Uterus (tissue), 4 donors: ENCODE data around the gene LINS1. TPM values are rescaled to one million over a fixed set of nuclear protein-coding genes. Genes with fewer than 3 reads are reported as not detected.

Source experiments
- DNase-seq, 2 donors: peaks; one replicate each; pipeline ENCODE4 v3.0.0-alpha.2; 2019 to 2020
- H3K27ac ChIP-seq, 2 donors: fragments of 200-600 bp; sonication (generic); 1 replicate in 1 of 2; 2 replicates in 1 of 2; pipeline ENCODE4 v1.5.1; 2016 to 2018
- H3K27me3 ChIP-seq, 2 donors: fragments of 200-600 bp; sonication (generic); one replicate each; pipeline ENCODE4 v1.5.1; 2018 to 2019; ENCODE audit warnings: control low read depth in 1 of 2
- H3K36me3 ChIP-seq, 2 donors: fragments of 200-600 bp; sonication (generic); one replicate each; pipeline ENCODE4 v1.5.1; 2019; ENCODE audit warnings: control low read depth in 1 of 2
- H3K4me1 ChIP-seq, 2 donors: fragments of 200-600 bp; sonication (generic); one replicate each; pipeline ENCODE4 v1.5.1; 2018 to 2019; ENCODE audit warnings: control low read depth in 1 of 2
- H3K4me3 ChIP-seq, 2 donors: fragments of 200-600 bp; sonication (generic); 1 replicate in 1 of 2; 2 replicates in 1 of 2; pipeline ENCODE4 v1.5.1; 2018 to 2019; ENCODE audit warnings: mild to moderate bottlenecking in 1 of 2
- H3K9me3 ChIP-seq, 2 donors: fragments of 200-600 bp; sonication (generic); one replicate each; pipeline ENCODE4 v1.5.1; 2019; ENCODE audit warnings: control low read depth in 1 of 2
- POLR2A ChIP-seq, 2 donors: fragments of 450-650 bp; IDR thresholded peaks; one replicate each; pipeline ENCODE4 v1.6.1; 2016; ENCODE audit warnings: antibody characterized with exemption in 2 of 2, mild to moderate bottlenecking in 1 of 2, moderate library complexity in 1 of 2
- intact Hi-C: fragments of 100-400 bp; cut with DNase I; formaldehyde crosslinking; loops from one replicate; pipeline ENCODE4 v1.15.1; 2023; ENCODE audit warnings: low total_unique reads
- total RNA-seq, 4 donors: library from RNA; depleted of rRNA in 3 of 4; stranded (reverse); fragments of >200 nt in 3 of 4; gene quantifications; one replicate each; pipeline versions ENCODE4 v1.1.0 to v1.2.4, GENCODE V29; 2014 to 2023
- TF ChIP-seq, protein P1 (sequence below), 4 experiments: fragments of 200-600 bp in 2 of 4; fragments of 450-650 bp in 2 of 4; sonication (generic) in 2 of 4; IDR thresholded peaks; one replicate each; pipeline ENCODE4 v1.5.1; 2016 to 2019; ENCODE audit warnings: antibody characterized with exemption in 4 of 4, mild to moderate bottlenecking in 2 of 4, moderate library complexity in 1 of 4
- donor health status: DM: yes; HTN: yes; CAD: no.

LINS1 gene
- total RNA-seq, 4 donors from 2014 or later = 17.4 to 108 (median 52.8) TPM

DNA sequence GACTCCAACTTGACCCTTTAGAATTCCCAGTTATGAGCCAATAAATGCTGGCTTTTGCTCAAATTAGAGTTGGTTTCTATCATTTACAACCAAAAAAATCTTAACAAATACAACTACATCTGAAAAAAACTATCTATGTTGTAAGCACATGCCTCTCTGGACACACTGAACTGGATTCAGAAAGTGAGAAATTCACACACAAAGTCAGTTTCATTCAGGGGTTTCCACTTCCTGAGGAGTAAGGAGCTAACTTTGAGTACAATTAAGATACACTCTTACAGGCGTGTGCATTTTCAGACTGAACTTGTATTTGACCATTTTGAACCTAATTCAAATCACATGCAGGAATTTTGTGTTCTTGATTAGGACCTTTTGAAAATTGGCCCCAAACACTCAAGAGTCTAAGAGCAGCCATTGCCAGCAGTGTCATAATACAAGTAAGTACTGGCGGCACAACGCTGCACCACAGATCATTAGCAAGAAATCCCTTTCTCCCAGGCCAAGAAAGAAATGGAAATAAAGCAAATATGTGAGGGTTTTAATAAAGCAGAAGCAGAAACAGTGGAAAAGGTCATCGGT, 31.2 kb downstream of the LINS1 start:
- intact Hi-C loops = loop anchor here (5.0 kb wide), 1 partner anchor 219 kb away; no protein-coding TSS in a partner anchor
- H3K36me3 ChIP-seq = no peaks in the 10 kb centered on the region
- TF ChIP-seq, protein P1, sequence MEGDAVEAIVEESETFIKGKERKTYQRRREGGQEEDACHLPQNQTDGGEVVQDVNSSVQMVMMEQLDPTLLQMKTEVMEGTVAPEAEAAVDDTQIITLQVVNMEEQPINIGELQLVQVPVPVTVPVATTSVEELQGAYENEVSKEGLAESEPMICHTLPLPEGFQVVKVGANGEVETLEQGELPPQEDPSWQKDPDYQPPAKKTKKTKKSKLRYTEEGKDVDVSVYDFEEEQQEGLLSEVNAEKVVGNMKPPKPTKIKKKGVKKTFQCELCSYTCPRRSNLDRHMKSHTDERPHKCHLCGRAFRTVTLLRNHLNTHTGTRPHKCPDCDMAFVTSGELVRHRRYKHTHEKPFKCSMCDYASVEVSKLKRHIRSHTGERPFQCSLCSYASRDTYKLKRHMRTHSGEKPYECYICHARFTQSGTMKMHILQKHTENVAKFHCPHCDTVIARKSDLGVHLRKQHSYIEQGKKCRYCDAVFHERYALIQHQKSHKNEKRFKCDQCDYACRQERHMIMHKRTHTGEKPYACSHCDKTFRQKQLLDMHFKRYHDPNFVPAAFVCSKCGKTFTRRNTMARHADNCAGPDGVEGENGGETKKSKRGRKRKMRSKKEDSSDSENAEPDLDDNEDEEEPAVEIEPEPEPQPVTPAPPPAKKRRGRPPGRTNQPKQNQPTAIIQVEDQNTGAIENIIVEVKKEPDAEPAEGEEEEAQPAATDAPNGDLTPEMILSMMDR (IDR thresholded peaks at IDR 0.05) = no peak
- TF ChIP-seq POLR2A (IDR thresholded peaks at IDR 0.05) = no peak

DNA sequence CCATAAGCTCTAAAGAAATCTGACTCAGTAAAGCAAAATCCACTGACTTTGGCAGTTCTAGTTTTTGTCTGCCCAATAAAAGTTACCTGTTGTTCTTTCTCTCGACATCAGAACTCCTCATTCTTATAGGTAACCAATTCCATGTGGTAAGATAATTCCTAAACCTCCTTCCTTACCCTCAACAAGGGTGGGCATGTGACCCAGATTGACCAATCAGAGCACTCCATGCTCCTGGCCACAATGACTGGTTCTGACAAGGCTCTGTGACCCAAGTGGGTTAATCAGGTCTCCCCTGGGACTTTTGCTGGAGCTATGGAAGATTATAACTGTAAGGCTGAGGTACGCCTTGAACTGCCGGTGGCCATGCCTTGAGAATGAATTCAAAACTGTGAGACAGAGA, 31.7 kb downstream of the LINS1 start:
- TF ChIP-seq, protein P1 (IDR thresholded peaks at IDR 0.05) = no peak
- no peak for TF ChIP-seq POLR2A (IDR thresholded peaks at IDR 0.05)
- no peak for DNase-seq
- H3K9me3 ChIP-seq = no peaks in the 10 kb centered on the region
- intact Hi-C loops = loop anchor here (5.0 kb wide), 1 partner anchor 218 kb away; no protein-coding TSS in a partner anchor
- no peaks in the 10 kb centered on the region for H3K27me3 ChIP-seq
- H3K4me1 ChIP-seq = no peaks in the 10 kb centered on the region
- H3K4me3 ChIP-seq = no peak overlapping the region
- no peaks in the 10 kb centered on the region for H3K36me3 ChIP-seq
- no peak overlapping the region for H3K27ac ChIP-seq

More for the DNA sequence above, 31.2 kb downstream of the LINS1 start:
- no peaks in the 10 kb centered on the region for H3K4me1 ChIP-seq
- H3K9me3 ChIP-seq = no peaks in the 10 kb centered on the region
- DNase-seq = no peak
- no peak overlapping the region for H3K27ac ChIP-seq
- H3K4me3 ChIP-seq = no peak overlapping the region
- H3K27me3 ChIP-seq = no peaks in the 10 kb centered on the region

DNA sequence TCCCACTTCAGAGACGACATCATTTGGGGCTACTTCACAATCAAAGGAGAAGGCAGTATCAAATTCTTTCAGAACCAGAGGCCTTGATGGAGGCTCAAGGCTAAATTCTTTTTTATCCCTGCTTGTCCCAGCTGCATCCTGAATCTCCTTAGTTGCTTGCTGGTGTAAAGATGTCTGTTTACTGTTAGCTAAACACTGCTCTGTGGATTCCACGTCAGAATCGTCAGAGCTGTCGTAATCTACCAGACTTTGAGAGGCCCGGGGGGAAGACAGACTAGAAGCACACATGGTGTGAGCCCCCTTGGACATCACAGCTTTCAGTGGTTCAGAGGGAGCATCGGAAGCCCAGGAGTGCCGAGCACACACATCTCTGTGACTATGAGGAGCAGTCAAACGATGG, 32.6 kb downstream of the LINS1 start:
- Histone ChIP-seq H3K36me3 (no peaks in the 10 kb centered on the region), H3K27ac (no peak overlapping the region), H3K4me1 (no peaks in the 10 kb centered on the region), H3K27me3 (no peaks in the 10 kb centered on the region), H3K4me3 (no peak overlapping the region), H3K9me3 (no peaks in the 10 kb centered on the region)
- no peak for TF ChIP-seq POLR2A (IDR thresholded peaks at IDR 0.05)
- TF ChIP-seq, protein P1 (IDR thresholded peaks at IDR 0.05) = no peak
- intact Hi-C loops = no loop called here
- no peak for DNase-seq

DNA sequence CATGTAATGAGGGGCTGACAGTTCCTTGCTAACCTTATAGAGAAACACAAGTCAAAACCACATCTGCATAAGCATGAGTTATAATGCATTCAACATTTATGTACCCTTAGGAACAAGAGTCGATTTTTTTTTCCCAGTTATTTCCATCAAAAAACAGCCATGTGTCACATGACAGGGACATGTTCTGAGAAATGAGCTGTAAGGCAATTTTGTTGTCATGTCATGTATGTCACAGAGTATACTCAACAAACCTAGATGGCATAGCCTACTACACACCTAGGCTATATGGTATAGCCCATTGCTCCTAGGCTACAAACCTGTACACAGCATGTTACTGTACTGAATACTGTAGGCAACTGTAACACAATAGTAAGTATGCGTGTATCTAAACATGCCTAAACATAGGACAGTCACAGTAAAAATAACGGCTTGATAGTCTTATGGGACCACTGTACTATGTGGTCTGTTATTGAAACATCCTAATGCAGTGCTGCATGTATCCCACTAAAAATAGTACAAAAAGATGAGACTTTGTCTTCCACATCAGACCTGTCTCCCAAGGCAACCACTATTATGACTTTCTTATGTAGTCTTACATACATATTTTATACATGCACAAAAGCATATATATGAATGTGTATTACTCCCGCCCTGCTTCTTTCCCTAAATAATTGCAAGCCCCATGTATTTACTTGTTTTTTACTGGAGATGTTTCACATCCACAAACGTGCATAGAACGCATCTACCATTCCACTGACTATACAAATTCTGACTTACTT, 34.9 kb downstream of the LINS1 start:
- intact Hi-C loops = no loop called here

More for the DNA sequence above, 34.9 kb downstream of the LINS1 start:
- H3K27ac ChIP-seq = no peak overlapping the region
- H3K36me3 ChIP-seq = no peaks in the 10 kb centered on the region
- H3K4me3 ChIP-seq = no peak overlapping the region
- DNase-seq = no peak
- H3K27me3 ChIP-seq = no peaks in the 10 kb centered on the region
- H3K4me1 ChIP-seq = no peaks in the 10 kb centered on the region
- no peaks in the 10 kb centered on the region for H3K9me3 ChIP-seq
- no peak for TF ChIP-seq POLR2A (IDR thresholded peaks at IDR 0.05)
- TF ChIP-seq, protein P1 (IDR thresholded peaks at IDR 0.05) = no peak
